Effector memory CD8-positive, alpha-beta T cell (primary cell): Measurements from ENCODE around the gene MFRP.

ENCODE experiments used
- ATAC-seq: fragments of 150-1000 bp; cut with Tn5 transposase; replicated peaks from 2 replicates; pipeline ENCODE4 v1.10.0; 2021; ENCODE audit warnings: mild to moderate bottlenecking, moderate library complexity
- DNase-seq, 3 experiments: peaks; one replicate each; pipeline ENCODE4 v3.0.0; 2021
- H3K27ac Mint-ChIP-seq, 2 donors: one replicate each; pipeline ENCODE4 v1.8.0; 2022; ENCODE audit warnings: mild to moderate bottlenecking in 2 of 2, mixed read lengths in 2 of 2, moderate library complexity in 2 of 2
- H3K27me3 Mint-ChIP-seq, 2 donors: one replicate each; pipeline ENCODE4 v1.8.0; 2022; ENCODE audit warnings: mixed read lengths in 2 of 2
- H3K36me3 Mint-ChIP-seq: one replicate; pipeline ENCODE4 v1.8.0; 2022; ENCODE audit warnings: mild to moderate bottlenecking, moderate library complexity, mixed read lengths; ENCODE audit not compliant: insufficient read depth
- H3K4me1 Mint-ChIP-seq, 2 donors: one replicate each; pipeline ENCODE4 v1.8.0; 2022; ENCODE audit warnings: low read depth in 2 of 2, mixed read lengths in 2 of 2
- H3K4me3 Mint-ChIP-seq, 2 donors: one replicate each; pipeline ENCODE4 v1.8.0; 2022; ENCODE audit warnings: mild to moderate bottlenecking in 2 of 2, mixed read lengths in 2 of 2, moderate library complexity in 2 of 2
- H3K9me3 Mint-ChIP-seq, 2 donors: one replicate each; pipeline ENCODE4 v1.8.0; 2022; ENCODE audit warnings: mixed read lengths in 2 of 2

The MFRP gene

DNA sequence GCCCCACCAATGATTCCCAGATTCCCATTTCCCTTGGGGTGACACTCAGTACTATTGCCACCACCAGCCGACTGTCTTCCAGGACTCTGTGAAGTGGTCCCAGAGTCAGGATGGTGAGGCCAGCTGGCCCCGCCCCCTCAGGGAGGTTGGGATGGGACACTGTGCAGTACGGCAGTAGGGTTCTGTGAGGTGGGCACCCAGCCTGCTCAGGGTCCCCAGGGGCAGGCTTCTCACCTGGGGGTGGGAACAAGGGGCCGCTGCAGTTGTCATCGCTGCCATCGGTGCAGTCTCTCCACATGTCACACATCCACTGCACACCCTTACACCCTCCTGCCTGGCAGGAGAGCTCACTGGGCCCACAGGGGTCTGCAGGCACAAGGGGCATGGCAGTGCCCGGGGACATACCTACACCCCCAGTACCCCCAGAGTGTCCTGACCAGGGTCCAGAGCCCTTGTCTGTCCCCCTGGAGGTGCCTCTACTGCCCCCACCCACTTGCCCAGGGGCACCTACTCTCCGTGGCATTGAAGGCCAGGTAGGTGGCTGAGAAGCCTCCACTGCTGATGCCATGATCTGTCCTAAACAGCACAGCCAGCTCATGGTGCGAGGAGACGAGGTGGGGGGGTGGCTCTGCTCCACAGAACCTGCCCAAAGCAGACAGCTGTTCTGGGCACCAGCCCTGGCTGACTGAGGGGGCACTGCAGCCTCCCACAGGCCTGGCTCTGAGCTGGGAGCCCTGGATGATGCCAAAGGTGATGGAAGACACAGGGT is 4.0 kb downstream of the MFRP start:
- H3K4me3 Mint-ChIP-seq = no peak overlapping the region
- no peak overlapping the region for H3K27ac Mint-ChIP-seq
- H3K36me3 Mint-ChIP-seq = peaks cover 4% of the 10 kb centered on the region
- no peaks in the 10 kb centered on the region for H3K9me3 Mint-ChIP-seq
- no peak for ATAC-seq
- no peak for DNase-seq
- peaks cover 61 to 86% of the 10 kb centered on the region in 2 donors for H3K27me3 Mint-ChIP-seq
- H3K4me1 Mint-ChIP-seq = peaks cover 10 to 18% of the 10 kb centered on the region in 2 donors

DNA sequence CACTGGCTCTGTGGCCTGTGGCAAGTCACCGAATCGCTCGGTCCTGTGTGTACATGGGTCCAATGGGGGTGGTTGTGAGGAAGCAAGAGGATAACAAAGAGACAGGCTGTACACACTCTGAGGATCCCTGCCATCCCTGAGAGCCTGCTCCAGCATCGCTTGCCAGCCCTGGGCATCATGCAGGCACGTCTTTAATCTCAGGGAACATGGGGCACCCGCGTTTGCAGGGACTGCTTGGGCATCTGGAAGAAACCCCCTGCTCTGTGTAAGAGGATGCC is 4.5 kb downstream of the MFRP start:
- no peak for DNase-seq
- ATAC-seq = no peak
- Mint-ChIP-seq H3K27ac (no peak overlapping the region), H3K9me3 (no peaks in the 10 kb centered on the region), H3K27me3 (peaks cover 60 to 81% of the 10 kb centered on the region in 2 donors), H3K4me1 (peaks cover 10 to 19% of the 10 kb centered on the region in 2 donors), H3K36me3 (peaks cover 4% of the 10 kb centered on the region), H3K4me3 (no peak overlapping the region)

GRCh38 chr11:119341222-119342022 is 5.1 kb downstream of the MFRP start:
- peak overlapping the region in 1 of 2 donors; percentile 42 for H3K27ac Mint-ChIP-seq
- no peaks in the 10 kb centered on the region for H3K9me3 Mint-ChIP-seq
- H3K4me1 Mint-ChIP-seq = peaks cover 11 to 22% of the 10 kb centered on the region in 2 donors
- no peak for ATAC-seq
- peaks cover 4% of the 10 kb centered on the region for H3K36me3 Mint-ChIP-seq
- H3K27me3 Mint-ChIP-seq = peaks cover 55 to 75% of the 10 kb centered on the region in 2 donors
- peak overlapping the region in 1 of 2 donors; percentile 19 for H3K4me3 Mint-ChIP-seq
- no peak for DNase-seq

- Mint-ChIP-seq H3K9me3 (no peaks in the 10 kb centered on the region), H3K36me3 (peaks cover 4% of the 10 kb centered on the region), H3K4me1 (peaks cover 16 to 31% of the 10 kb centered on the region in 2 donors), H3K27me3 (peaks cover 48 to 68% of the 10 kb centered on the region in 2 donors), H3K4me3 (peak within 1 kb of the TSS in 1 of 2 donors; percentile 19), H3K27ac (peak within 1 kb of the TSS in 1 of 2 donors; percentile 42)
- peak; percentile 23 for ATAC-seq
- DNase-seq = no peak
These were observed 5.9 kb downstream of the MFRP start, which contains the start of gene C1QTNF5 for GRCh38 chr11:119340335-119341221. TSS of gene C1QTNF5 (minus strand) at chr11:119340883. CDS start at chr11:119340397, 486 bp downstream.

- Mint-ChIP-seq H3K27me3 (peaks cover 42 to 60% of the 10 kb centered on the region in 2 donors), H3K4me1 (peaks cover 23 to 39% of the 10 kb centered on the region in 2 donors), H3K36me3 (peaks cover 8% of the 10 kb centered on the region), H3K9me3 (no peaks in the 10 kb centered on the region), H3K4me3 (peak overlapping the region; percentile 62 to 72), H3K27ac (no peak overlapping the region)
- no peak for DNase-seq
- ATAC-seq = peak; percentile 24
These were observed 6.7 kb downstream of the MFRP start for GRCh38 chr11:119339589-119340334.

DNA sequence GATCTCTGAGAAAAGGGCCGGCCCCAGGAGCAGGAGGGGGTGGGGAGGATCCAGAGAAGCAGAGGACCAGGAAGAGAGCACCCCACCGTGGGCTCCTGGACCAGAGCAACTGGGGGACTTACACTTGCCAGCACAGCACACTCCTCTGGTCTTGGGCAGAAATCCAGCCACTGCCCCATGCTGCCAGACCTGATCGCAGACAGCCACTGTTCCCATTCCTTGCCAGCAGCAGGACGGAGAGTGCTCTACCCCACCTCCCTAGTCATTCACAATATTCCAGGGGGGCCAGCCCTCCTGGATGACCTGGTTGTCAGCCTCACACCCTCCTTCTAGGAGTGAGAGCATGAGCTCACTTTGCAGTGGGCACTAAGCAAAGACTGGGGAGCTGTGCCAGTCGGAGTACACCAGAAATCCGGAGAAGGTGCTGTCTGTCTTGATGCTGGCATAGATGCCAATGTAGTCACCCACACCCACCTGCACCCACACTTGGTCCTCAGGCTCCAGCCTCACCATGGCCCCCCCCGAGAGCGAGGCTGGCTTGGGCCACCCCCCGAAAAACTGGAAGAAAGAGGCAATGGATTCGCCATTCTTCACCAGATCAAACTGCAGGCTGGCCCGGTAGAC is 7.4 kb downstream of the MFRP start:
- Mint-ChIP-seq H3K4me3 (peak overlapping the region; percentile 62 to 72), H3K36me3 (peaks cover 15% of the 10 kb centered on the region), H3K4me1 (peaks cover 29 to 41% of the 10 kb centered on the region in 2 donors), H3K9me3 (no peaks in the 10 kb centered on the region), H3K27ac (no peak overlapping the region), H3K27me3 (peaks cover 36 to 53% of the 10 kb centered on the region in 2 donors)
- no peak for DNase-seq
- no peak for ATAC-seq

DNA sequence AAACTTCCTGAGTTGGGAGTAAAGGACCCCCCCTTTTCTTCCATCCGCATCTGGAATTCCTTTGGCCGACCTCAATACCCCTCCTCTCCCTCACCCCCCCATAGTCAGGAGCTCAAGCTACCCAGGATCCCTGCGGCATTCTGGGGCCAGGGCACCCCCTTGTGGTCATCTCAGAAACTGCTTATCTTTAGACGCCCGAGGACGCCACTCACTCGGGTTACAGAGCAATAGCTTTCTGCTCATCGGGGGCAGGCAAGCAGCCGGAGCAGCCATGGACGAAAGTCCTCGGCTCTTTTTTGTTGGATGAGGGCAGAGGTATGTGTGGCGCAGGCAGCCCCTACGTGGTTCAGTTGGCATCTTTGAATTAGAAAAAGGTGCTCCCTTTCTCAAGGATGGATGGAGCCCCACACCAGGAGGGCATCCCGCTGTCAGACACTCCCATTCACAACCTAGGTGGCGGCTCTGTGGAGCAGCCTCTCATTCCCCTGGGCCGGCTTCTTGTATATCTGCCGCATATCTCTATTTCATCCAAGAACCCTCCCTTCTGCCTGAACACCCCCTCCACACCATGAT is 8.1 kb downstream of the MFRP start:
- H3K9me3 Mint-ChIP-seq = no peaks in the 10 kb centered on the region
- DNase-seq (peak; percentile 68 to 73 (median 70)), ATAC-seq (peak; percentile 35)
- peak overlapping the region in 1 of 2 donors; percentile 62 for H3K4me3 Mint-ChIP-seq
- no peak overlapping the region for H3K27ac Mint-ChIP-seq
- H3K36me3 Mint-ChIP-seq = peaks cover 15% of the 10 kb centered on the region
- H3K27me3 Mint-ChIP-seq = peaks cover 29 to 47% of the 10 kb centered on the region in 2 donors
- peaks cover 31 to 41% of the 10 kb centered on the region in 2 donors for H3K4me1 Mint-ChIP-seq

GRCh38 chr11:119337581-119338317 is 8.8 kb downstream of the MFRP start:
- DNase-seq = no peak
- peaks cover 31 to 41% of the 10 kb centered on the region in 2 donors for H3K4me1 Mint-ChIP-seq
- ATAC-seq = no peak
- no peak overlapping the region for H3K4me3 Mint-ChIP-seq
- peaks cover 23 to 40% of the 10 kb centered on the region in 2 donors for H3K27me3 Mint-ChIP-seq
- H3K9me3 Mint-ChIP-seq = no peaks in the 10 kb centered on the region
- no peak overlapping the region for H3K27ac Mint-ChIP-seq
- H3K36me3 Mint-ChIP-seq = peaks cover 15% of the 10 kb centered on the region

DNA sequence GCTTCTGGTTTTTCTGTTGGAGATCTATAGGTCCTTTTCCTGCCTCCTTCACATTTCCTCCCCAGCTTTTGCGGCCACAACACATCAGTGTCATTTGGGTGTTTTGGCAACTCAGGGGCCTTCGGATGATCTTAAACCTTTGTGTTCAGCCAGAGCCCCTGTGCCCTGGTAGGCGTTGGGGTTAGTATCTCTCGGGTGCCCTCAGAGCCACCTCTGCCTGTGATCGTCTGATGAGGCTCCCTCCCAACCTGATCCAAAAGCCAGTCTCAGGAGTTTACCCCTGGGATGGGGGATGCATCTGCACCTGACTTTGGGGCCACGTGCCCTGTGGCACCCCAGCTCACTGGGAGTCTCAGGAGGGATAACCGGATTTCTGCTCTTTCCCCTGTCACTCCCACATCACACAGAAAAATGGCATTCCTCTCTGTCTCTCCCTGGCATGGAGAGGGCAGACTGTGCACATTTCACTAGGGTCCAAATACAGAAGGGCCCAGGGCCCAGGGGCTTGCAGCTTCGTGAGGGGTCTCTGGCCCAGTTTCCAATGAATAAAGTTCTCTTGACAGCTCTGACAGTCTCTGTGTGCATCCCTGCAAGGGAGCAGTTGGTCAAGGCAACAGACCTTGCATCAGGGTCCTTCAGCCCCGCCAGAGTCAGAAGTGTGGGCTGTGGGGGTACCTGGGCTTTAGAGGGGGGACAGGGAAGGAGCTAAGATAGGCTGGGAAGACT is 9.6 kb downstream of the MFRP start:
- no peaks in the 10 kb centered on the region for H3K9me3 Mint-ChIP-seq
- peaks cover 31 to 41% of the 10 kb centered on the region in 2 donors for H3K4me1 Mint-ChIP-seq
- H3K27ac Mint-ChIP-seq = peak overlapping the region in 1 of 2 donors; percentile 56

GRCh38 chr11:119335655-119336543 is 10.6 kb downstream of the MFRP start:
- peaks cover 26 to 41% of the 10 kb centered on the region in 2 donors for H3K4me1 Mint-ChIP-seq
- ATAC-seq (no peak), DNase-seq (no peak)
- no peaks in the 10 kb centered on the region for H3K9me3 Mint-ChIP-seq
- H3K27ac Mint-ChIP-seq = peak overlapping the region in 1 of 2 donors; percentile 60
- peaks cover 9 to 22% of the 10 kb centered on the region in 2 donors for H3K27me3 Mint-ChIP-seq
- peaks cover 15% of the 10 kb centered on the region for H3K36me3 Mint-ChIP-seq
- peak overlapping the region; percentile 94 to 98 for H3K4me3 Mint-ChIP-seq

More for the DNA sequence above, 9.6 kb downstream of the MFRP start:
- H3K36me3 Mint-ChIP-seq = peaks cover 15% of the 10 kb centered on the region
- H3K4me3 Mint-ChIP-seq = peak overlapping the region; percentile 68 to 98
- DNase-seq (no peak), ATAC-seq (no peak)
- peaks cover 19 to 32% of the 10 kb centered on the region in 2 donors for H3K27me3 Mint-ChIP-seq
